Stomach (tissue), 9 donors: ENCODE measurements around the gene SPAAR. TPM values are rescaled to one million over a fixed set of nuclear protein-coding genes. Genes with fewer than 3 reads are reported as not detected.
"Not testable (repeated sequence)": the region's sequence is repeated elsewhere in the genome, so short reads cannot be mapped to it uniquely, and the experiment has no call there.

Source experiments
- DNase-seq, 2 donors: peaks; one replicate each; pipeline versions ENCODE4 v3.0.0 to v3.0.0-alpha.2; 2013 to 2019
- H3K27ac ChIP-seq, 5 donors: fragments of 200-600 bp in 4 of 5; sonication (generic) in 4 of 5; one replicate each; pipeline ENCODE4 v1.5.1; 2013 to 2019; ENCODE audit warnings: mild to moderate bottlenecking in 1 of 5, moderate library complexity in 1 of 5
- H3K27me3 ChIP-seq, 3 donors: fragments of 200-600 bp; sonication (generic); one replicate each; pipeline ENCODE4 v1.5.1; 2017 to 2019; ENCODE audit warnings: mixed run types in 1 of 3
- H3K36me3 ChIP-seq, 4 donors: fragments of 200-600 bp; sonication (generic); 1 replicate in 3 of 4; 2 replicates in 1 of 4; pipeline ENCODE4 v1.5.1; 2016 to 2019
- H3K4me1 ChIP-seq, 4 donors: fragments of 200-600 bp; sonication (generic); one replicate each; pipeline ENCODE4 v1.5.1; 2016 to 2019
- H3K4me3 ChIP-seq, 4 donors: fragments of 200-600 bp; sonication (generic) in 3 of 4; one replicate each; pipeline ENCODE4 v1.5.1; 2016 to 2019; ENCODE audit warnings: mild to moderate bottlenecking in 1 of 4
- H3K9me3 ChIP-seq, 4 donors: fragments of 200-600 bp; sonication (generic); one replicate each; pipeline ENCODE4 v1.5.1; 2016 to 2019
- CTCF ChIP-seq, 7 experiments: fragments of 450-650 bp in 4 of 7; fragments of 200-600 bp in 3 of 7; sonication (generic) in 3 of 7; IDR thresholded peaks; one replicate each; pipeline ENCODE4 v1.5.1; 2016 to 2019; ENCODE audit warnings: antibody characterized with exemption in 7 of 7, control low read depth in 2 of 7, mild to moderate bottlenecking in 1 of 7
- EP300 ChIP-seq: sonication (generic); formaldehyde crosslinking; IDR thresholded peaks from one replicate; pipeline ENCODE4 v1.6.1; 2017; ENCODE audit warnings: antibody characterized with exemption
- POLR2A ChIP-seq, 4 donors: fragments of 450-650 bp; IDR thresholded peaks; one replicate each; pipeline ENCODE4 v1.6.1; 2016; ENCODE audit warnings: antibody characterized with exemption in 4 of 4, control low read depth in 2 of 4, mild to moderate bottlenecking in 1 of 4, moderate library complexity in 1 of 4
- POLR2AphosphoS5 ChIP-seq, 3 donors: sonication (generic); formaldehyde crosslinking; IDR thresholded peaks; one replicate each; pipeline ENCODE4 v1.6.1; 2016; ENCODE audit warnings: antibody characterized with exemption in 3 of 3
- WGBS, 5 donors: extraction: QIAGEN DNeasy Blood & Tissue Kit in 3 of 5; methylation state at CpG; one replicate each; pipeline versions ENCODE4 v1.1.5 to v1.1.7; 2013 to 2018; 5-methylcytosine and 5-hydroxymethylcytosine counted together
- intact Hi-C: fragments of 100-400 bp; cut with DNase I; formaldehyde crosslinking; loops from one replicate; pipeline ENCODE4 v1.15.1; 2023; ENCODE audit warnings: low total_unique reads
- polyA plus RNA-seq, 3 donors: library from polyadenylated mRNA; stranded (reverse); fragments of 200-250 nt; gene quantifications; one replicate each; pipeline ENCODE4 v1.2.3, GENCODE V29; 2013
- total RNA-seq, 5 donors: library from RNA; depleted of rRNA; stranded (reverse); fragments of >200 nt; gene quantifications; one replicate each; pipeline versions ENCODE4 v1.1.0 to v1.2.3, GENCODE V29; 2014 to 2016
- donor health status: healthy with polysubstance abuse.
- donor health status: Bipolar disorder and iron deficiency.
- donor health status: healthy.

Gene SPAAR
- total and polyA plus RNA-seq, 8 donors = 0.30 to 2.4 (median 0.92) TPM; not detected in 3

- WGBS, 5 donors = 1 to 4% (median 2%) methylated on average over 4 of the region's 4 CpGs
- peak; percentile 90 to 92 for DNase-seq
- no peaks in the 10 kb centered on the region for H3K9me3 ChIP-seq
- peaks cover 0 to 5% (median 0%) of the 10 kb centered on the region in 3 donors for H3K27me3 ChIP-seq
- H3K4me1 ChIP-seq = no peaks in the 10 kb centered on the region
- TF ChIP-seq POLR2AphosphoS5 (IDR thresholded peaks at IDR 0.05) (peak in 1 of 3 donors; percentile 53), EP300 (no peak), CTCF (IDR thresholded peaks at IDR 0.05) (peak in 5 of 7 experiments; percentile 87 to 96 (median 91)), POLR2A (IDR thresholded peaks at IDR 0.05) (no peak)
- no peaks in the 10 kb centered on the region for H3K36me3 ChIP-seq
- H3K27ac ChIP-seq = no peak overlapping the region
- intact Hi-C loops = loop anchor here (5.0 kb wide), 1 partner anchor 90 kb away; the partner anchor contains the start of gene NPR2
- H3K4me3 ChIP-seq = no peak overlapping the region
Observed at GRCh38 chr9:35882263-35882848, 26.9 kb upstream of the SPAAR start.

DNA sequence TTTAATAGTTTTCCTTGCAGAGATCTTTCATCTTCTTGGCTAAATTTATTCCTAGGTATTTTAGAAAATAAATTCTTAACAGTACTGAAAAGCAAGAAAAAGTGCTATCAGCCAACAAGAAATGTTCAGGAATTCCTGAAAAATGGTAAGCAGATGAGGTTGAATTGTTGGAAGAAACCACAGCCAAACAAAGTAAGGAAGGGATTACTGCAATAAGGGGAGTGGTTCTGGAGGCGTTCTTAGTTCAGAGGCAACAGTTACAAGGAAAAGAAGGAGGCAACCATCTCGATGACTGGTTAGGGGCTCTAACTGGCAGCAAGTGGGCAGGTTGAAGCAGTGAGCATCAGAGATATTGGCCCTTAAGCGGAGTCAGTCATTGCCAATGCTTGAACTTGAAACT, 26.3 kb upstream of the SPAAR start:
- no peak for TF ChIP-seq POLR2AphosphoS5 (IDR thresholded peaks at IDR 0.05)
- no peak for TF ChIP-seq POLR2A (IDR thresholded peaks at IDR 0.05)
- TF ChIP-seq CTCF (IDR thresholded peaks at IDR 0.05) = no peak
- TF ChIP-seq EP300 = no peak
- Histone ChIP-seq H3K9me3 (no peaks in the 10 kb centered on the region), H3K27me3 (peaks cover 0 to 5% (median 0%) of the 10 kb centered on the region in 3 donors), H3K4me1 (no peaks in the 10 kb centered on the region), H3K36me3 (no peaks in the 10 kb centered on the region), H3K27ac (no peak overlapping the region), H3K4me3 (no peak overlapping the region)
- intact Hi-C loops = loop anchor here (5.0 kb wide), 1 partner anchor 91 kb away; the partner anchor contains the start of gene NPR2
- 53 to 68% (median 58%) methylated on average over 3 of the region's 3 CpGs for WGBS, 5 donors
- no peak for DNase-seq

- H3K9me3 ChIP-seq, DNase-seq, H3K27ac ChIP-seq, H3K27me3 ChIP-seq, H3K36me3 ChIP-seq, H3K4me3 ChIP-seq, H3K4me1 ChIP-seq: not testable (repeated sequence)
- 69 to 87% (median 85%) methylated on average over 3 of the region's 3 CpGs for WGBS, 5 donors
- intact Hi-C loops = loop anchor here (5.0 kb wide), 1 partner anchor 93 kb away; the partner anchor contains the start of gene NPR2
Observed at GRCh38 chr9:35884908-35885307, 24.4 kb upstream of the SPAAR start.

- H3K27me3 ChIP-seq = peaks cover 0 to 23% (median 0%) of the 10 kb centered on the region in 3 donors
- WGBS, 5 donors = 62 to 84% (median 76%) methylated on average over 3 of the region's 3 CpGs
- H3K36me3 ChIP-seq = no peaks in the 10 kb centered on the region
- H3K4me1 ChIP-seq = no peaks in the 10 kb centered on the region
- H3K27ac ChIP-seq = no peak overlapping the region
- H3K9me3 ChIP-seq = no peaks in the 10 kb centered on the region
- TF ChIP-seq CTCF (IDR thresholded peaks at IDR 0.05) (no peak), POLR2AphosphoS5 (IDR thresholded peaks at IDR 0.05) (no peak), POLR2A (IDR thresholded peaks at IDR 0.05) (no peak), EP300 (no peak)
- no peak for DNase-seq
- intact Hi-C loops = no loop called here
- H3K4me3 ChIP-seq = no peak overlapping the region
Observed at GRCh38 chr9:35891646-35892045, 17.6 kb upstream of the SPAAR start.

DNA sequence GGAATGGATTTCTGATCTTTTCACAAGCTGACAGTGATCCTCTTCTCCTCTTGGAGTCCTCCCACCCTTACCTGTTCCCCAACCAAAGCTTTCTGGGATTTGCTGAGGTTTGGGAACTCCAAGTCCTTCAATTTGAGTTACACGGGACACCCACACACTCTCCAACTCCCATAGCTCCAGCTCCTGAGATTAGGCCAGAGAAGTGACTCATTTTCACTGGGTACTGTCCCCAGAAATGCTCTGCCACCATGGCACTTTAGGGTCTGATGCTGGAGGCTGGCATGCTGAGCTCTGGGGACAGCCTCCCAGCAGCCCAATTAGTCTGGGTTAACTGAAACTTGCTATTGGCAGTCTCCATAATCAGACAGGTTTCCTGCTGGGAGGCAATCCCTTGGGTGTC, 17.2 kb upstream of the SPAAR start:
- no peak for DNase-seq
- no peaks in the 10 kb centered on the region for H3K4me1 ChIP-seq
- WGBS, 5 donors = 64 to 89% (median 89%) methylated on average over 1 of the region's 1 CpG
- TF ChIP-seq POLR2A (IDR thresholded peaks at IDR 0.05) = no peak
- TF ChIP-seq POLR2AphosphoS5 (IDR thresholded peaks at IDR 0.05) = no peak
- TF ChIP-seq CTCF (IDR thresholded peaks at IDR 0.05) = no peak
- no peak for TF ChIP-seq EP300
- no peaks in the 10 kb centered on the region for H3K36me3 ChIP-seq
- no peak overlapping the region for H3K27ac ChIP-seq
- peaks cover 0 to 23% (median 0%) of the 10 kb centered on the region in 3 donors for H3K27me3 ChIP-seq
- intact Hi-C loops = no loop called here
- H3K4me3 ChIP-seq = no peak overlapping the region
- no peaks in the 10 kb centered on the region for H3K9me3 ChIP-seq
